ENCODE measurements around the gene PARD3B. TPM values are rescaled to one million over a fixed set of nuclear protein-coding genes. Genes with fewer than 3 reads are reported as not detected.

PARD3B gene
- polyA plus RNA-seq, 3 donors: not detected

GRCh38 chr2:205494537-205495235, 949.4 kb downstream of the PARD3B start:
- no peaks in the 10 kb centered on the region for H3K79me2 ChIP-seq (ENCODE audit: insufficient read depth, low read length)
- H3K36me3 ChIP-seq (replicated peaks in 1 of 2; ENCODE audit: control insufficient read depth in 1 of 2, insufficient read depth in 2 of 2, low read length in 2 of 2): no peaks in the 10 kb centered on the region
- Mint-ChIP-seq H3K27ac (no peak overlapping the region), H3K9me3 (peaks cover 0 to 9% (median 4%) of the 10 kb centered on the region in 7 donors), H3K36me3 (no peaks in the 10 kb centered on the region), H3K27me3 (ENCODE audit: low read depth in 3 of 3) (peaks cover 0 to 3% (median 2%) of the 10 kb centered on the region in 3 donors), H3K4me3 (no peak overlapping the region), H3K4me1 (no peaks in the 10 kb centered on the region)
- H3K4me1 ChIP-seq (ENCODE audit: control insufficient read depth in 1 of 2, insufficient read depth in 2 of 2, low read length in 2 of 2): no peaks in the 10 kb centered on the region
- H4K20me1 ChIP-seq (ENCODE audit: insufficient read depth, low read length): no peaks in the 10 kb centered on the region
- intact Hi-C loops (cut with micrococcal nuclease): no loop called here
- no peak for TF ChIP-seq CTCF (IDR thresholded peaks at IDR 0.05)
- H3K9ac ChIP-seq (ENCODE audit: insufficient read depth, low read length, poor library complexity, severe bottlenecking): no peak overlapping the region
- WGBS (ENCODE audit: insufficient coverage): 100% methylated on average over 5 of the region's 7 CpGs
- no peaks in the 10 kb centered on the region for H3K27me3 ChIP-seq (ENCODE audit: control insufficient read depth in 2 of 2, insufficient read depth in 2 of 2, low read length in 2 of 2)
- H3K27ac ChIP-seq (ENCODE audit: low read depth in 1 of 2, low read length in 2 of 2): no peak overlapping the region
- H2AFZ ChIP-seq (ENCODE audit: insufficient read depth, low read depth, low read length, poor library complexity, severe bottlenecking): no peak overlapping the region
- no peak overlapping the region for H3K4me2 ChIP-seq (replicated peaks; ENCODE audit: extremely low read depth, low read length, poor library complexity, severe bottlenecking)
- H3K4me3 ChIP-seq (replicated peaks in 1 of 3; ENCODE audit: low read depth in 2 of 3, low read length in 3 of 3): no peak overlapping the region
- no peak for DNase-seq
- peaks cover 0 to 5% of the 10 kb centered on the region in 2 donors for H3K9me3 ChIP-seq (replicated peaks in 1 of 2; ENCODE audit: control insufficient read depth in 1 of 2, insufficient read depth in 1 of 2, low read length in 2 of 2)

- Histone ChIP-seq H3K9ac (ENCODE audit: insufficient read depth, low read length, poor library complexity, severe bottlenecking) (no peak overlapping the region), H3K4me1 (ENCODE audit: control insufficient read depth in 1 of 2, insufficient read depth in 2 of 2, low read length in 2 of 2) (no peaks in the 10 kb centered on the region), H3K9me3 (replicated peaks in 1 of 2; ENCODE audit: control insufficient read depth in 1 of 2, insufficient read depth in 1 of 2, low read length in 2 of 2) (peaks cover 0 to 5% of the 10 kb centered on the region in 2 donors), H3K4me2 (replicated peaks; ENCODE audit: extremely low read depth, low read length, poor library complexity, severe bottlenecking) (no peak overlapping the region), H3K27ac (ENCODE audit: low read depth in 1 of 2, low read length in 2 of 2) (no peak overlapping the region), H3K27me3 (ENCODE audit: control insufficient read depth in 2 of 2, insufficient read depth in 2 of 2, low read length in 2 of 2) (no peaks in the 10 kb centered on the region), H4K20me1 (ENCODE audit: insufficient read depth, low read length) (no peaks in the 10 kb centered on the region), H3K79me2 (ENCODE audit: insufficient read depth, low read length) (no peaks in the 10 kb centered on the region), H3K36me3 (replicated peaks in 1 of 2; ENCODE audit: control insufficient read depth in 1 of 2, insufficient read depth in 2 of 2, low read length in 2 of 2) (no peaks in the 10 kb centered on the region), H2AFZ (ENCODE audit: insufficient read depth, low read depth, low read length, poor library complexity, severe bottlenecking) (no peak overlapping the region), H3K4me3 (replicated peaks in 1 of 3; ENCODE audit: low read depth in 2 of 3, low read length in 3 of 3) (no peak overlapping the region)
- intact Hi-C loops (cut with micrococcal nuclease): no loop called here
- Mint-ChIP-seq H3K9me3 (peaks cover 0 to 7% (median 4%) of the 10 kb centered on the region in 7 donors), H3K4me3 (no peak overlapping the region), H3K27ac (no peak overlapping the region), H3K36me3 (no peaks in the 10 kb centered on the region), H3K27me3 (ENCODE audit: low read depth in 3 of 3) (peaks cover 0 to 3% (median 2%) of the 10 kb centered on the region in 3 donors), H3K4me1 (peaks cover 3% of the 10 kb centered on the region)
- no CpG with 5 or more reads among the region's 1 CpG for WGBS (ENCODE audit: insufficient coverage)
- DNase-seq: no peak
- TF ChIP-seq CTCF (IDR thresholded peaks at IDR 0.05): no peak
Observed at GRCh38 chr2:205495819-205496218, 950.5 kb downstream of the PARD3B start.

Measured in CD14-positive monocyte (primary cell).